HepG2 (cell line): ENCODE results near the gene NUP214. TPM values are rescaled to one million over a fixed set of nuclear protein-coding genes. Genes with fewer than 3 reads are reported as not detected.

ENCODE experiments used
- ATF7-NPFF ChIP-seq: sonication (generic); formaldehyde crosslinking; IDR thresholded peaks from 2 replicates; pipeline ENCODE4 v1.8.1; 2023; ENCODE audit warnings: mild to moderate bottlenecking, low read depth, missing genetic modification reagents, moderate library complexity
- ATM ChIP-seq: fragments of 450-650 bp; IDR thresholded peaks from 2 replicates; pipeline ENCODE4 v1.7.1; 2017; ENCODE audit warnings: mild to moderate bottlenecking, borderline replicate concordance
- ATRX ChIP-seq: sonication (generic); formaldehyde crosslinking; IDR thresholded peaks from 2 replicates; pipeline ENCODE4 v1.4.0; 2020; ENCODE audit warnings: missing genetic modification reagents, borderline replicate concordance
- GABPA ChIP-seq, 2 experiments: IDR thresholded peaks; 2 replicates each; pipeline ENCODE4 v1.6.1; 2011 to 2016; ENCODE audit warnings: low read depth in 2 of 2, low read length in 1 of 2, missing biosample characterization in 1 of 2, missing genetic modification characterization in 1 of 2
- HOXA3 ChIP-seq: sonication (generic); formaldehyde crosslinking; IDR thresholded peaks from 2 replicates; pipeline ENCODE4 v1.5.0; 2020; ENCODE audit warnings: missing genetic modification reagents
- NFE2L1 ChIP-seq: sonication (generic); formaldehyde crosslinking; IDR thresholded peaks from 2 replicates; pipeline ENCODE4 v1.4.0; 2020; ENCODE audit warnings: missing genetic modification reagents, mild to moderate bottlenecking, borderline replicate concordance
- PAX8 ChIP-seq: sonication (generic); formaldehyde crosslinking; IDR thresholded peaks from 2 replicates; pipeline ENCODE4 v1.8.0; 2022; ENCODE audit warnings: mild to moderate bottlenecking, missing genetic modification reagents, borderline replicate concordance
- RAD21 ChIP-seq: fragments of 450-650 bp; formaldehyde crosslinking; IDR thresholded peaks from 2 replicates; pipeline ENCODE4 v1.5.0; 2020; ENCODE audit warnings: mild to moderate bottlenecking
- SALL2 ChIP-seq: sonication (generic); formaldehyde crosslinking; IDR thresholded peaks from 2 replicates; pipeline ENCODE4 v1.8.1; 2023; ENCODE audit warnings: mild to moderate bottlenecking, missing genetic modification reagents, inconsistent platforms
- SETDB1 ChIP-seq: sonication (generic); formaldehyde crosslinking; IDR thresholded peaks from 2 replicates; pipeline ENCODE4 v1.5.1; 2020; ENCODE audit warnings: missing genetic modification reagents, mild to moderate bottlenecking, borderline replicate concordance
- TCF7L2 ChIP-seq: IDR thresholded peaks from 2 replicates; pipeline ENCODE4 v1.6.1; 2011; ENCODE audit warnings: mild to moderate bottlenecking, low read depth, low read length, moderate library complexity
- TEAD3 ChIP-seq: optimal IDR thresholded peaks from 2 replicates; pipeline ENCODE3; 2016; ENCODE audit warnings: borderline replicate concordance
- XBP1 ChIP-seq: sonication (generic); formaldehyde crosslinking; IDR thresholded peaks from 2 replicates; pipeline ENCODE4 v1.5.0; 2020; ENCODE audit warnings: missing genetic modification reagents
- ZNF138 ChIP-seq: sonication (generic); formaldehyde crosslinking; IDR thresholded peaks from 2 replicates; pipeline ENCODE4 v1.5.0; 2020; ENCODE audit warnings: mild to moderate bottlenecking, low read depth, missing genetic modification reagents
- ZNF382 ChIP-seq: sonication (generic); formaldehyde crosslinking; IDR thresholded peaks from 2 replicates; pipeline ENCODE4 v1.5.0; 2020; ENCODE audit warnings: missing genetic modification reagents, mild to moderate bottlenecking, borderline replicate concordance
- ZNF558 ChIP-seq: sonication (generic); formaldehyde crosslinking; IDR thresholded peaks from 2 replicates; pipeline ENCODE4 v1.9.0; 2022; ENCODE audit warnings: mild to moderate bottlenecking, missing genetic modification reagents, borderline replicate concordance
- ZNF713 ChIP-seq: sonication (generic); formaldehyde crosslinking; IDR thresholded peaks from 2 replicates; pipeline ENCODE4 v1.4.0; 2020; ENCODE audit warnings: mild to moderate bottlenecking, missing genetic modification reagents
- polyA plus RNA-seq, 8 experiments: library from polyadenylated mRNA; depleted of rRNA in 3 of 8; stranded (reverse) in 7 of 8; unstranded in 1 of 8; fragments of >200 nt; fragmentation: Illumina TruSeq in 4 of 8; extraction: Trizol in 4 of 8; gene quantifications; 2 replicates each; pipeline versions ENCODE4 v1.2.1 to v1.2.3, GENCODE V29; 2011 to 2016; ENCODE audit warnings: low read depth in 4 of 8, missing spikeins in 1 of 8, mixed read lengths in 1 of 8; ENCODE audit not compliant: insufficient read depth in 1 of 8
- total RNA-seq, 5 experiments: library from RNA; depleted of rRNA; stranded (reverse); fragments of >200 nt; fragmentation: Illumina TruSeq; extraction: Trizol; gene quantifications; 2 replicates each; pipeline ENCODE4 v1.2.3, GENCODE V29; 2016; ENCODE audit warnings: low read depth in 1 of 5
- TF ChIP-seq, protein P1 (sequence below): sonication (generic); formaldehyde crosslinking; IDR thresholded peaks from 2 replicates; pipeline ENCODE4 v1.4.0; 2020; ENCODE audit warnings: missing genetic modification reagents, borderline replicate concordance
- TF ChIP-seq, protein P2 (sequence below): sonication (generic); formaldehyde crosslinking; IDR thresholded peaks from 2 replicates; pipeline ENCODE4 v1.5.0; 2020; ENCODE audit warnings: missing genetic modification reagents
- TF ChIP-seq, protein P3 (sequence below): IDR thresholded peaks from 2 replicates; pipeline ENCODE4 v1.6.1; 2016; ENCODE audit warnings: mild to moderate bottlenecking
- TF ChIP-seq, protein P4 (sequence below): IDR thresholded peaks from 2 replicates; pipeline ENCODE4 v1.6.1; 2018; ENCODE audit warnings: missing genetic modification reagents, mild to moderate bottlenecking, missing compliant biosample characterization

Gene NUP214
- total and polyA plus RNA-seq, 2 of the 13 experiments (the other 11 are each of a cell fraction or from before 2014, with no cell fraction given): 8.4 to 16.0 TPM

DNA sequence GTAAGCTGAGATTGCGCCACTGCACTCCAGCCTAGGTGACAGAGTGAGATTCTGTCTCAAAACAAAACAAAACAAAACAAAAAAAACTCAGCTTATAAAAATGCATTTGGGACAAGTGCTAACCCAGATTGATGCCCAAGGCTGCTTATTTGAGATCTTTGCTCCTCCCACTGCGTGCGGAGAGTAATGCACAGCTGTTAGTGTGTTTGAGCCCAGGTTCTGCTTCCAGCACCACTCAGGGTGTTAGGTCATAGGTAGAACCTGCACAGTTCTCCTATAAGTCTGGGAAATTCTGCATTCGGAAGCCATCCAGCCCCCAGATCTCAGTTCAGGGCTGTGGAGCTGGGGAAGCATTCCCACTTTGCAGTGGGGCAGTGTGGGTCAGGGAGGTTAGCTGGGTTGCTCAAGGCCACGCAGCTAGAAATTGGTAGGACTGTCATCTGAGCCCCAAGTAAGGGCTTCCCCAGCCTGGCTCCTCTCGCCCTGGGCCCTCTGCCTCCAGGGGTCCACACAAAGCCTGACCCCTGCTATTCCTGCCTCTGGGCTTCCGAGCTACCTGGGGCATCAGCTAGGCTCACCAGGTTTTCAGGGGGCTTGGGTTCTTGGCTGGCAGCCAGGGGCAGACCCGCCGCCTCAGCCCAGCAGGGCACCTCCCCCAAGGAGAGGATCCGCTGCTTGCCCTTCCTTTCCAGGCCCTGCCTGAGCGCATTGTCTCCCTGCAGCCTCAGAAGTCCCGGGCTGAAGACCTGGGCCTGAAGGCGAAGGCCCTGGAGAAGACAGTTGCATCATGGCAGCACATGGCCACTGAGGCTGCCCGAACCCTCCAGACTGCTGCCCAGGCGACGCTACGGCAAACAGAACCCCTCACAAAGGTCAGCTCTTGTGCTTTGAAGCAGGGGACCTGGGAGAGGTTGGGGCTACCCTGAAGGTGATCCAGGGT lies 46.7 kb upstream of the NUP214 start (continued):
- TF ChIP-seq ZNF558 (no peak), RAD21 (CRISPR knock-in tag) (no peak), NFE2L1 (CRISPR knock-in tag) (no peak), SETDB1 (CRISPR knock-in tag) (no peak), TCF7L2 (no peak), HOXA3 (peak; percentile 45; the same call in 1 of the 2 replicates), ZNF382 (no peak), ATRX (no peak), ZNF138 (no peak), ATM (no peak), ATF7-NPFF (CRISPR knock-in tag) (peak; percentile 68; the same call in 1 of the 2 replicates), SALL2 (CRISPR knock-in tag) (no peak; the same call in 1 of the 2 replicates), ZNF713 (CRISPR knock-in tag) (no peak), XBP1 (CRISPR knock-in tag) (no peak), GABPA (IDR thresholded peaks at IDR 0.05; ENCODE audit: low read depth, low read length) (no peak), GABPA (CRISPR knock-in tag; IDR thresholded peaks at IDR 0.05; ENCODE audit: low read depth) (no peak), TEAD3 (CRISPR knock-in tag) (no peak), PAX8 (CRISPR knock-in tag) (no peak)
- TF ChIP-seq, protein P1, sequence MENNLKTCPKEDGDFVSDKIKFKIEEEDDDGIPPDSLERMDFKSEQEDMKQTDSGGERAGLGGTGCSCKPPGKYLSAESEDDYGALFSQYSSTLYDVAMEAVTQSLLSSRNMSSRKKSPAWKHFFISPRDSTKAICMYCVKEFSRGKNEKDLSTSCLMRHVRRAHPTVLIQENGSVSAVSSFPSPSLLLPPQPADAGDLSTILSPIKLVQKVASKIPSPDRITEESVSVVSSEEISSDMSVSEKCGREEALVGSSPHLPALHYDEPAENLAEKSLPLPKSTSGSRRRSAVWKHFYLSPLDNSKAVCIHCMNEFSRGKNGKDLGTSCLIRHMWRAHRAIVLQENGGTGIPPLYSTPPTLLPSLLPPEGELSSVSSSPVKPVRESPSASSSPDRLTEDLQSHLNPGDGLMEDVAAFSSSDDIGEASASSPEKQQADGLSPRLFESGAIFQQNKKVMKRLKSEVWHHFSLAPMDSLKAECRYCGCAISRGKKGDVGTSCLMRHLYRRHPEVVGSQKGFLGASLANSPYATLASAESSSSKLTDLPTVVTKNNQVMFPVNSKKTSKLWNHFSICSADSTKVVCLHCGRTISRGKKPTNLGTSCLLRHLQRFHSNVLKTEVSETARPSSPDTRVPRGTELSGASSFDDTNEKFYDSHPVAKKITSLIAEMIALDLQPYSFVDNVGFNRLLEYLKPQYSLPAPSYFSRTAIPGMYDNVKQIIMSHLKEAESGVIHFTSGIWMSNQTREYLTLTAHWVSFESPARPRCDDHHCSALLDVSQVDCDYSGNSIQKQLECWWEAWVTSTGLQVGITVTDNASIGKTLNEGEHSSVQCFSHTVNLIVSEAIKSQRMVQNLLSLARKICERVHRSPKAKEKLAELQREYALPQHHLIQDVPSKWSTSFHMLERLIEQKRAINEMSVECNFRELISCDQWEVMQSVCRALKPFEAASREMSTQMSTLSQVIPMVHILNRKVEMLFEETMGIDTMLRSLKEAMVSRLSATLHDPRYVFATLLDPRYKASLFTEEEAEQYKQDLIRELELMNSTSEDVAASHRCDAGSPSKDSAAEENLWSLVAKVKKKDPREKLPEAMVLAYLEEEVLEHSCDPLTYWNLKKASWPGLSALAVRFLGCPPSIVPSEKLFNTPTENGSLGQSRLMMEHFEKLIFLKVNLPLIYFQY: no peak
- TF ChIP-seq, protein P2, sequence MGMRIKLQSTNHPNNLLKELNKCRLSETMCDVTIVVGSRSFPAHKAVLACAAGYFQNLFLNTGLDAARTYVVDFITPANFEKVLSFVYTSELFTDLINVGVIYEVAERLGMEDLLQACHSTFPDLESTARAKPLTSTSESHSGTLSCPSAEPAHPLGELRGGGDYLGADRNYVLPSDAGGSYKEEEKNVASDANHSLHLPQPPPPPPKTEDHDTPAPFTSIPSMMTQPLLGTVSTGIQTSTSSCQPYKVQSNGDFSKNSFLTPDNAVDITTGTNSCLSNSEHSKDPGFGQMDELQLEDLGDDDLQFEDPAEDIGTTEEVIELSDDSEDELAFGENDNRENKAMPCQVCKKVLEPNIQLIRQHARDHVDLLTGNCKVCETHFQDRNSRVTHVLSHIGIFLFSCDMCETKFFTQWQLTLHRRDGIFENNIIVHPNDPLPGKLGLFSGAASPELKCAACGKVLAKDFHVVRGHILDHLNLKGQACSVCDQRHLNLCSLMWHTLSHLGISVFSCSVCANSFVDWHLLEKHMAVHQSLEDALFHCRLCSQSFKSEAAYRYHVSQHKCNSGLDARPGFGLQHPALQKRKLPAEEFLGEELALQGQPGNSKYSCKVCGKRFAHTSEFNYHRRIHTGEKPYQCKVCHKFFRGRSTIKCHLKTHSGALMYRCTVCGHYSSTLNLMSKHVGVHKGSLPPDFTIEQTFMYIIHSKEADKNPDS (CRISPR knock-in tag): no peak
- TF ChIP-seq, protein P3, sequence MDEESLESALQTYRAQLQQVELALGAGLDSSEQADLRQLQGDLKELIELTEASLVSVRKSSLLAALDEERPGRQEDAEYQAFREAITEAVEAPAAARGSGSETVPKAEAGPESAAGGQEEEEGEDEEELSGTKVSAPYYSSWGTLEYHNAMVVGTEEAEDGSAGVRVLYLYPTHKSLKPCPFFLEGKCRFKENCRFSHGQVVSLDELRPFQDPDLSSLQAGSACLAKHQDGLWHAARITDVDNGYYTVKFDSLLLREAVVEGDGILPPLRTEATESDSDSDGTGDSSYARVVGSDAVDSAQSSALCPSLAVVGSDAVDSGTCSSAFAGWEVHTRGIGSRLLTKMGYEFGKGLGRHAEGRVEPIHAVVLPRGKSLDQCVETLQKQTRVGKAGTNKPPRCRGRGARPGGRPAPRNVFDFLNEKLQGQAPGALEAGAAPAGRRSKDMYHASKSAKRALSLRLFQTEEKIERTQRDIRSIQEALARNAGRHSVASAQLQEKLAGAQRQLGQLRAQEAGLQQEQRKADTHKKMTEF (CRISPR knock-in tag): no peak
- TF ChIP-seq, protein P4, sequence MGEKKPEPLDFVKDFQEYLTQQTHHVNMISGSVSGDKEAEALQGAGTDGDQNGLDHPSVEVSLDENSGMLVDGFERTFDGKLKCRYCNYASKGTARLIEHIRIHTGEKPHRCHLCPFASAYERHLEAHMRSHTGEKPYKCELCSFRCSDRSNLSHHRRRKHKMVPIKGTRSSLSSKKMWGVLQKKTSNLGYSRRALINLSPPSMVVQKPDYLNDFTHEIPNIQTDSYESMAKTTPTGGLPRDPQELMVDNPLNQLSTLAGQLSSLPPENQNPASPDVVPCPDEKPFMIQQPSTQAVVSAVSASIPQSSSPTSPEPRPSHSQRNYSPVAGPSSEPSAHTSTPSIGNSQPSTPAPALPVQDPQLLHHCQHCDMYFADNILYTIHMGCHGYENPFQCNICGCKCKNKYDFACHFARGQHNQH (CRISPR knock-in tag): no peak
